GM18870 (cell line): ENCODE measurements around the gene CDK10.

Experiments used
- ATAC-seq: cut with Tn5 transposase; IDR thresholded peaks from one replicate; pipeline ENCODE4 v1.9.1; 2021; ENCODE audit warnings: moderate library complexity; ENCODE audit not compliant: unreplicated experiment

The CDK10 gene

DNA sequence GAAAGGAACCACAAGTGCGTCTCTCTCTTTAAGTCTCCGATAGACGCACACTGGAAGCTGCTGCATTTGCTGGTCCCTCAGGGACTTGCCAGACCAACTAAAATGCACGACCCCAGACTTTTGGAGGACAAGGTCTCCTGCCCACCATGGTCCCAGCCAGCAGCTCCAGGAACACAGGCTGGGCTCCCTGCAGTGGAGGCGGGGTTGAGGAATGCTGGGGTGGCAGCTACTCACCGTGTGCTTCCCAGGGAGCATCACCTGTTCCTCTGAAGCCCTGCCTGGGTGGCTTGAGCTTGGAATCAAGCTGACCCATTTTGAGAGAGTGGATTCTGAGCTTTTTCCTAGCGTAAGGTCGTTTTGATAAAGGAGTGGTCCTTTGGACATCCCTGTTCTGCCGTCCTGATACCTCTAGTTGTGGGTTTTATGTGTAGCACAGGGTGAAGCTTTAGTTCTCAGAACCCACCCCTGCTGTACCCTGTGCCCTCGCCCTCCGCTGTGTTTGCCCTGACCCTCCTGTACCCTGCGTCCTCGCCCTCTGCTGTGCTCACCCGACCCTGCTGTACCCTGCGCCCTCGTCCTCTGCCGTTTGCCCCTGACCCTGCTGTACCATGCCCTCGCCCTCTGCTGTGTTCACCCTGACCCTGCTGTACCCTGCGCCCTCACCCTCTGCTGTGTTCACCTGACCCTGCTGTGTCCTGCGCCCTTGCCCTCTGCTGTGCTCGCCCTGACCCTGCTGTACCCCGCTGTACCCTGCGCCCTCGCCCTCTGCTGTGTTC lies 45.8 kb downstream of the CDK10 start:
- ATAC-seq: no peak

DNA sequence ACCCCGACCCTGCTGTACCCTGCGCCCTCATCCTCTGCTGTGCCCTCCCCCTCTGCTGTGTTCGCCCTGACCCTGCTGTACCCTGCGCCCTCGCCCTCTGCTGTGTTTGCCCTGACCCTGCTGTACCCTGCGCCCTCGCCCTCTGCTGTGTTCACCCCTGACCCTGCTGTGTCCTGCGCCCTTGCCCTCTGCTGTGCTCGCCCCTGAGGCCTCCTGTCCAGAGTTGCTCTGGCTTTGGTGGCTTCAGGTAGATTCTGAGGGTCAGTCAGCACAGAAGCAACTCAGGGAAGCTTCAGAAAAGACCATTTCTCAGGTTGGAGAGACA lies 46.4 kb downstream of the CDK10 start:
- no peak for ATAC-seq

DNA sequence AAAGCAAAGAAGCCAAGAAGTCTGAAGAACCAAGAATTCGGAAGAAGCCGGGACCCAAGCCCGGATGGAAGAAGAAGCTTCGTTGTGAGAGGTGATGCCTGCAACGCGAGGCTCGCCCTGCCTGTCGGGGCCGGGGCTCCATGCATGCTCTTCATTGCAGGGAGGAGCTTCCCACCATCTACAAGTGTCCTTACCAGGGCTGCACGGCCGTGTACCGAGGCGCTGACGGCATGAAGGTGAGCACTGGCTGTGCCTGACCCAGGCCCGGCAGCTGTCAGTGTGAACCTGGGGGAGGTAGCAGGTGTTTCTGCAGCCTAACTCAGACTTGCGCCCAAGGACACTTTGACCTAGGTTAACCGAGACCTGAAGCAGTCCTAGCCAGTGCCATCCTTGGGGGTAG lies 46.8 kb downstream of the CDK10 start:
- ATAC-seq: no peak

DNA sequence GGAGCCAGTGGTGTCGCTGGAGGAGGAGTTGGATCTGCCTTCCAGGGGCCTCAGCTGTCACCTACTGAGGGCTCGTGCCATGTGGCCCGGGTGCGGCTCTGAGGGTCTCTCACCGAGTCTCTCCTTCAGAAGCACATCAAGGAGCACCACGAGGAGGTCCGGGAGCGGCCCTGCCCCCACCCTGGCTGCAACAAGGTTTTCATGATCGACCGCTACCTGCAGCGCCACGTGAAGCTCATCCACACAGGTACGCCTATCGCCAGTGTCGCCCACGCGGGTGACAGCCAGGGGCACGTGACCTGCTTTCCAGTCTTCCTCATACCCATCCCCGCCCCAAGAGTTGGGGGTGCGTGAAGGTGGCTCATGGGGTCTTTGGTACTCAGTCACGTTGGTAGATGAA lies 47.3 kb downstream of the CDK10 start:
- ATAC-seq: no peak

DNA sequence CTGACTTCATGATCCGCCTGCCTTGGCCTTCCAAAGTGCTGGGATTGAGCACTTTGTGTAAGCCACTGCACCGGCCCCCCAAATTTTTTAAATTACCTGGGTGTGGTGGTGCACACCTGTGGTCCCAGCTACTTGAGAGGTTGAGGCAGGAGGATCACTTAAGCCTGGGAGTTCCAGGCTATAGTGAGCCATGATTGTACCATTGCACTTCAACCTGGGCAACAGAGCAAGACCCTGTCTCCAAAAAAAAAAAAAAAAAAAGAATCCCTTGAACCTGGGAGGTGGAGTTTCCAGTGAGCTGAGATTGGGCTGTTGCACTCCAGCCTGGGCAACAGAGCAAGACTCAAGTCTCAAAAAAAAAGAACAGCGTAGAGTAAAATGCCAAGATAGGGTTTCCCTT lies 50.1 kb downstream of the CDK10 start:
- no peak for ATAC-seq

DNA sequence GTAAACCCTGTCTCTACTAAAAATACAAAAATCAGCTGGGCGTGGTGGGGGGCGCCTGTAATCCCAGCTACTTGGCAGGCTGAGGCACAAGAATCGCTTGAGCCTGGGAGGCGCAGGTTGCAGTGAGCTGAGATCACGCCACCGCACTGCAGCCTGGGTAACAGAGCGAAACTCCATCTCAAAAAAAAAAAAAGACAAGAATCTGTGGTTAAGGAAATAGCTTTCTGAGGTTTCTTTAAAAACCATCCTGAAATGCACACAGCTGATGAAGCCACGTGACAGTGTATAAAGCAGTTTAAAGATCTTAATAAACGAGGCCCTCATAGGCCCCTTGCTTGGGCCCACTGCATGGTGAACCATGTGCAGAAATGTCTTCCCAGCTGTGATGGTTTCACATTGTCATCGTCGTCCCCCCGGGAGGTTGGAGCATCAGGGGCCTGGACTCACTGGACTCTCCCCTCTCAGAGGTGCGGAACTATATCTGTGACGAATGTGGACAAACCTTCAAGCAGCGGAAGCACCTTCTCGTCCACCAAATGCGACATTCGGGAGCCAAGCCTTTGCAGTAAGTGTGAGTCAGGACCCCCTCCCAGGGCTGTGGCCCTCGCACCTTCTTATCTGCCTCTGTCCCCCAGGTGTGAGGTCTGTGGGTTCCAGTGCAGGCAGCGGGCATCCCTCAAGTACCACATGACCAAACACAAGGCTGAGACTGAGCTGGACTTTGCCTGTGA lies 51.0 kb downstream of the CDK10 start:
- no peak for ATAC-seq

DNA sequence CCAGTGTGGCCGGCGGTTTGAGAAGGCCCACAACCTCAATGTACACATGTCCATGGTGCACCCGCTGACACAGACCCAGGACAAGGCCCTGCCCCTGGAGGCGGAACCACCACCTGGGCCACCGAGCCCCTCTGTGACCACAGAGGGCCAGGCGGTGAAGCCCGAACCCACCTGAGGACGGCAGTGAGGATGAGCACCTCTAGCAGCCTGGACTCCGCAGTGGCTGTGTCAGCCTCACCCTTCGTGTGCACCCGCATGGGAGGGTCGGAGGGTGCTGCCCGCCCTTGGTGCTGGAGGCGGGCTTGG lies 51.5 kb downstream of the CDK10 start:
- no peak for ATAC-seq

DNA sequence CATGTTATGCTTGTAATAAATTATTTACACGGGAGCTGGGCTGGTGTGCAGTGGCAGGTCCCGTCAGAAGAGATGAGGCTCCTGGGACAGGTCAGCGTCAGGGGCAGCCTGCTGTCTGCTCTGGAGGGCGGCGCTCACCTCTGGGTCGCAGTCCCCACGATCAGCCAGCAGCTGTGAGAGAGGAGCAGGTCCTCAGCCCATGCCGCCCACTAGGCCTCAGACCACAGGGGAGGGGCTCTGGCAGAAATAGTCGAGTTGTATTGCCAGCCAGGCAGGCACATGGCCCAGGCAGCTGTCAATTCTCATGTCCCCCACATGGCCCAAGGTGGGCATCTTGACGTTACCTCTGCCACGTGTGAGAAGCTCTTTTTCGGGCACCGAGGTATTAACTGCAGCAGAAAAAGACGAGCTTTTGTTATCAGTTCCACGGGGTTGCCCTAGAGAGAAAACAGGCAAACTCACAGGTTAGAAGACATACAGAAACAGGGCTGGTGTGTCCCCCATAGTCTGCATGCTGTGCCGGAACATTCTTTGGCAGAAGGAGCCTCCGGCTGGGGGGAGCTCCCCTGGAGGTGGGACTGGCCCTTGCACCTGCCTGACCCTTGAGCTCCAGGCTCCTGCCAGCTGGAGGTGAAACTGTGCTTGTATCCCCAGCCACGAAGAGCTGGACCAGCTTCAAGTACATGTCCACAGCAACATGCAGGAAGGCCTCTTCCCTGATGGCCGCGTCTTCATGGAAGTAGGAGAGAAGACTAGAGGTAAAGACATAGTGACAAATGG lies 52.2 kb downstream of the CDK10 start:
- ATAC-seq: no peak

DNA sequence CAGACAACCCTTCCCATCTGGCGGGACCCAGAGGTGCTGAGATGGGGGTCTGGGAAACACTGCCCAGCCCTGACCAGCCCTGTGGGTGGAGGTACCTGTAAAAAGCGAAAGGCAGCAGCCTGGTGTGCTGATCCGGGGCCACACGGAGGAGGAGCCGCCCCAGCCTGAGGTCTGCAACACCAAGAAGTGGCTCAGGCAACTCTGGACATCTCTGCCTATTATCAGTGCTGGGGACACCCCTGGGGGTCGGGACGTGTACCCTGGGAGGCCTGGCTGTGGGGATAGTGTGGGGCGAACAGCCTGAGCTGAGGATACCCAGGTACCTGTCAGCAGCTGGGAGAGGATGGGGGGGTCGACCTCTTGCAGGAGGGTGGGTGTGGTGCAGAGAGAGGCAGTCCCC lies 52.9 kb downstream of the CDK10 start:
- no peak for ATAC-seq

DNA sequence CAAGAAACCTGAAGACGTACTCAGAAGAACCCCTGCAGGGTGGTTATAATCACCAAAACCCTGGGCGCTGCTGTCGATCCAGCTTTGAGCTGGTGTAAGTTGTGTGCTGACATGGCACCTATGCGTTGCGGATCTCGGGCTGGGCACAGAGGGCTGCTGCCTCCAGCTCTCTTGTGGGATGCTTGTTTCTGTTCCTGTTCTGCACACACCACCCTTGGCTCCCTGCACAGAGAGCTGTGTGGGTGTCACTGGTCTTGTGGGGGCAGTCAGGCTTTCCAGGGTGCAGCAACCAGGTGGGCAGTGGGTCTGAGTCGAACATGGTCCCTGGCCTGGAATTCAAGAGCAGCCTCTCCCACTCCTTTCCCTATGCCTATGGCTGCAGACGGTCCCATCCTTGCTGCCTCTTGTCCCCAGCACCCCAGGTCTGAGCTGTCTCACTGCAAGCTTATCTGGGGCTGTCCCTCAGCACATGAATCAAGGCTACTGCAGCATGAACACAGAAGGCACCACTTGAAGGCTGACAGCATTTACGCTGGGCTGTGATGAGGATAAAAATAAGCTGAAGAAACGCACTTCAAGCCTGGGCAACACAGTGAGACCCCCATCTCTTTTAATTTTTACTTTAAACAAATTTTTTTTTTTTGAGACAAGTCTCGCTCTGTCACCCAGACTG lies 55.0 kb downstream of the CDK10 start:
- ATAC-seq: no peak

DNA sequence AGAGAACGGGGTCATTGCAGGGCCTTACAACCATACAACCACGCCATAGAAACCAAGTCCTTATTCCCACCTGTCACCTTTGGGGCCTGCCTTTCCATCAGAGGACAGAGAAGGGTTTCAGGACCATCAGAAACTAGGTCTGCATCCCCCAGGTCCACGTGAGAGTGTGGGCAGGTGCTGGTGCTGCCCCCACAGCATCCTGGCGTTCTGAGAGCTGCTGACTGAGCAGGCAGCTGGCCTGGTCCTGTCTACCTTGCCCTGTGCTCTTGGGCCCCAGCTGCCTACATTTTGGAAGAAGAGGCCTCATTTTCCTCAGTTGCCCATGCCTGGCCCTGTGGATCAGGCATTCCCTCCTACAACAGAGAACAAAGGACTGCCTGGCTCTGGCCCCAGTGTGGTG lies 56.5 kb downstream of the CDK10 start:
- ATAC-seq: no peak

DNA sequence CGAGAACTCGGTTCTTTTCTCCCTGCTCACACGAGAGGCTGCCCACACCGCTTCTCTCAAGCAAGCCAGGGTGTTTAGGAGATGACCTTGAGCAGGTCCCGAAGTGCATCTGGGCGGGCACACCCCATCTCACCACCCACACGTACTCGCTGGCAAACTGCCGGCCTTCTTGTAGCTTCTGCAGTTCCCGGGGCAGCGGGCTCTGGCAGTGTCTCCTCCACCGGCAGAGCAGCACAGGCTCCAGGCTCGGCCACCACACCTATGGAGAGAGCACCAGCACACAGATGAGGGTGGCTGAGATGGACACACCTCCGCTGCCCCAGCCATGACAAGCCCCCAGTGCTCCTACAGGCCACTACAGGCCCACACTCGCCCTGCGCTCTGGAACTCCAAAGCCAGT lies 58.3 kb downstream of the CDK10 start:
- no peak for ATAC-seq
